ENCODE results near the gene CCL7.

Gene CCL7

GRCh38 chr17:34254146-34254545, 15.9 kb upstream of the CCL7 start:
- FAIRE-seq (no peak), DNase-seq (ENCODE audit: insufficient read length, low spot score) (no peak)
- TF ChIP-seq PAX5 (IDR thresholded peaks at IDR 0.05; ENCODE audit: insufficient read depth, low read length, severe bottlenecking) (no peak), POLR2A (IDR thresholded peaks at IDR 0.05; ENCODE audit: low read depth, low read length) (no peak), SPI1 (IDR thresholded peaks at IDR 0.05; ENCODE audit: low read depth, low read length) (no peak), TAF1 (IDR thresholded peaks at IDR 0.05; ENCODE audit: low read depth, low read length) (no peak)

GRCh38 chr17:34254651-34255380, 15.2 kb upstream of the CCL7 start, which contains the start of gene CCL2:
TSS of gene CCL2 (plus strand) at chr17:34255285. CDS start at chr17:34255350, 65 bp downstream.
- DNase-seq (ENCODE audit: insufficient read length, low spot score) (no peak), FAIRE-seq (no peak)
- TF ChIP-seq POU2F2 (IDR thresholded peaks at IDR 0.05; ENCODE audit: low read depth, low read length) (no peak), POLR2AphosphoS5 (IDR thresholded peaks at IDR 0.05; ENCODE audit: low read depth, low read length) (no peak), TAF1 (IDR thresholded peaks at IDR 0.05; ENCODE audit: low read depth, low read length) (no peak), PAX5 (IDR thresholded peaks at IDR 0.05; ENCODE audit: insufficient read depth, low read length, severe bottlenecking) (no peak), POLR2A (IDR thresholded peaks at IDR 0.05; ENCODE audit: low read depth, low read length) (no peak), SPI1 (IDR thresholded peaks at IDR 0.05; ENCODE audit: low read depth, low read length) (no peak)

GRCh38 chr17:34255381-34255732, 14.7 kb upstream of the CCL7 start:
- FAIRE-seq: no peak
- no peak for DNase-seq (ENCODE audit: insufficient read length, low spot score)
- TF ChIP-seq POU2F2 (IDR thresholded peaks at IDR 0.05; ENCODE audit: low read depth, low read length) (no peak), TAF1 (IDR thresholded peaks at IDR 0.05; ENCODE audit: low read depth, low read length) (no peak), PAX5 (IDR thresholded peaks at IDR 0.05; ENCODE audit: insufficient read depth, low read length, severe bottlenecking) (no peak), POLR2A (IDR thresholded peaks at IDR 0.05; ENCODE audit: low read depth, low read length) (no peak), POLR2AphosphoS5 (IDR thresholded peaks at IDR 0.05; ENCODE audit: low read depth, low read length) (no peak), SPI1 (IDR thresholded peaks at IDR 0.05; ENCODE audit: low read depth, low read length) (no peak)

DNA sequence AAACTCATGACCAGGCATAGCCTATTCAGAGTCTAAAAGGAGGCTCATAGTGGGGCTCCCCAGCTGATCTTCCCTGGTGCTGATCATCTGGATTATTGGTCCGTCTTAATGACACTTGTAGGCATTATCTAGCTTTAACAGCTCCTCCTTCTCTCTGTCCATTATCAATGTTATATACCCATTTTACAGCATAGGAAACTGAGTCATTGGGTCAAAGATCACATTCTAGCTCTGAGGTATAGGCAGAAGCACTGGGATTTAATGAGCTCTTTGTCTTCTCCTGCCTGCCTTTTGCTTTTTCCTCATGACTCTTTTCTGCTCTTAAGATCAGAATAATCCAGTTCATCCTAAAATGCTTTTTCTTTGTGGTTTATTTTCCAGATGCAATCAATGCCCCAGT, 14.2 kb upstream of the CCL7 start:
- FAIRE-seq (no peak), DNase-seq (ENCODE audit: insufficient read length, low spot score) (no peak)
- no peak for TF ChIP-seq TAF1 (IDR thresholded peaks at IDR 0.05; ENCODE audit: low read depth, low read length)
- no peak for TF ChIP-seq SPI1 (IDR thresholded peaks at IDR 0.05; ENCODE audit: low read depth, low read length)
- TF ChIP-seq PAX5 (IDR thresholded peaks at IDR 0.05; ENCODE audit: insufficient read depth, low read length, severe bottlenecking): no peak
- no peak for TF ChIP-seq POU2F2 (IDR thresholded peaks at IDR 0.05; ENCODE audit: low read depth, low read length)

DNA sequence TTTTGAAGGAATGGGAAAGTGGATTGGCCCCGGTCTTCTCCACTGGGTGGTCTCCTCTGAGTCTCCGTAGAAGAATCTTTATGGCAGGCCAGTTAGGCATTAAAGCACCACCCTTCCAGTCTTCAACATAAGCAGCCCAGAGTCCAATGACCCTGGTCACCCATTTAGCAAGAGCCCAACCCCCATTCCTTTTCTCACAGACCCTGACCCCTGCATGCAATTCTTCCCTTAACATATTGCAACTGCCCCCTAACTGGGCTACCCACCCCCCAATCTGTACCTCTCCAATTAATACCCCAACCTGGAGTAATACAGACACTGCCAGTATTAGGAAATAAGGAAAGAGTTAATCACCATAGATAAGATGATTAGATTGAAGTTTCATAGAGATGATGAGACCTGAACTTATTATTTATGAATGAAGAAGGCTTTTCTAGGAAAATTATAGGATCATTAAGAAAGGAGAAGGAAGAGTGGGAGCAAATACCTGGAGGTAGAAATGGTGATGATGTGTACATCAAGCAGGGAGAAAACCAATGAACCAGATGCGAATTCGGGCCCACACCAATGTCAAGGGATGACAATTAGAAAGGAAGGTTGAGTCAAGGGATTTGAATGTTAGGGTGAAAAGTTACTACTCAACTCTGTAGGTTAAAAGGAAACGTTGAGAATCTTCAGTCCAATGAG, 12.6 kb upstream of the CCL7 start:
- no peak for TF ChIP-seq POLR2AphosphoS5 (IDR thresholded peaks at IDR 0.05; ENCODE audit: low read depth, low read length)
- no peak for TF ChIP-seq SPI1 (IDR thresholded peaks at IDR 0.05; ENCODE audit: low read depth, low read length)
- TF ChIP-seq POU2F2 (IDR thresholded peaks at IDR 0.05; ENCODE audit: low read depth, low read length): no peak
- no peak for TF ChIP-seq TAF1 (IDR thresholded peaks at IDR 0.05; ENCODE audit: low read depth, low read length)
- no peak for TF ChIP-seq POLR2A (IDR thresholded peaks at IDR 0.05; ENCODE audit: low read depth, low read length)
- TF ChIP-seq PAX5 (IDR thresholded peaks at IDR 0.05; ENCODE audit: insufficient read depth, low read length, severe bottlenecking): no peak
- FAIRE-seq: no peak
- DNase-seq (ENCODE audit: insufficient read length, low spot score): no peak

DNA sequence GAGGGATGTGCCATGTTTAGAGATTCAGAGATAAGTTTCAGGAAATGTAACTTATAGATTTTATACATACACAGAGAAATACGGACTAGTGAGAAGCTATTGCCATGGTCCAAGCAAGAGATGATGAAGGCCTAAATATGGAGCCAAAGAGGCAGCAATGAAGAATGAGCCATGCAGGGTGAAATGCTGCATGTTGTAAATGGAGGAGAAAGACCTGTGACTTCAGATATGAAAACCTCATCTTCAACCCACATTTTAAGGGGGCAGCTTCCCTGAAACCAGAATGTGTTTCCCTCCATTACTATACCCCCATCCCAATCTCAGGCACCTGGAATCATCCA, 12.1 kb upstream of the CCL7 start:
- no peak for FAIRE-seq
- TF ChIP-seq POU2F2 (IDR thresholded peaks at IDR 0.05; ENCODE audit: low read depth, low read length): no peak
- no peak for TF ChIP-seq POLR2A (IDR thresholded peaks at IDR 0.05; ENCODE audit: low read depth, low read length)
- no peak for TF ChIP-seq SPI1 (IDR thresholded peaks at IDR 0.05; ENCODE audit: low read depth, low read length)
- TF ChIP-seq PAX5 (IDR thresholded peaks at IDR 0.05; ENCODE audit: insufficient read depth, low read length, severe bottlenecking): no peak
- no peak for TF ChIP-seq TAF1 (IDR thresholded peaks at IDR 0.05; ENCODE audit: low read depth, low read length)
- no peak for TF ChIP-seq POLR2AphosphoS5 (IDR thresholded peaks at IDR 0.05; ENCODE audit: low read depth, low read length)

DNA sequence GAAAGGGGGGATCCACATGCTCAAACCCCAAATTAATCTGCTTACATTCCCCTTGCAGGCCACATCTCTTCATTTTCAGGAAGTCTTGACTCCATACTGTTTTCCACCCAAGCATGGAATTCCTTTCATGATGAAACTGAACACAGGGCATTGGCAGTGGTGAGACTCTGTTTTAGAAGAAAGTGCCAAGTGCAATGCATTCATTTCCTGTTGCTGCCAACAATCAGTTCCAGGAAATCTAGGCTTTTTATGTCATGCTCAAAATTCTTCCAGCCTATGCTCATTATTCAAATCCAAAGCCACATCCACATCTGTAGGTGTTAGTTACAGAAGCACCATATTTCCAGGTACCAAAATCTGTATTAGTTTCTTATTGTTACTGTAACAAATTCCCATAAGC, 10.9 kb upstream of the CCL7 start:
- TF ChIP-seq SPI1 (IDR thresholded peaks at IDR 0.05; ENCODE audit: low read depth, low read length) (no peak), PAX5 (IDR thresholded peaks at IDR 0.05; ENCODE audit: insufficient read depth, low read length, severe bottlenecking) (no peak), POLR2A (IDR thresholded peaks at IDR 0.05; ENCODE audit: low read depth, low read length) (no peak), POU2F2 (IDR thresholded peaks at IDR 0.05; ENCODE audit: low read depth, low read length) (no peak), POLR2AphosphoS5 (IDR thresholded peaks at IDR 0.05; ENCODE audit: low read depth, low read length) (no peak), TAF1 (IDR thresholded peaks at IDR 0.05; ENCODE audit: low read depth, low read length) (no peak)
- no peak for FAIRE-seq
- DNase-seq (ENCODE audit: insufficient read length, low spot score): no peak

More for the DNA sequence above, 12.1 kb upstream of the CCL7 start:
- no peak for DNase-seq (ENCODE audit: insufficient read length, low spot score)

GRCh38 chr17:34260861-34261260, 9.2 kb upstream of the CCL7 start:
- DNase-seq (ENCODE audit: insufficient read length, low spot score): no peak
- FAIRE-seq: no peak
- TF ChIP-seq POLR2AphosphoS5 (IDR thresholded peaks at IDR 0.05; ENCODE audit: low read depth, low read length): no peak
- no peak for TF ChIP-seq POU2F2 (IDR thresholded peaks at IDR 0.05; ENCODE audit: low read depth, low read length)
- TF ChIP-seq PAX5 (IDR thresholded peaks at IDR 0.05; ENCODE audit: insufficient read depth, low read length, severe bottlenecking): no peak
- no peak for TF ChIP-seq POLR2A (IDR thresholded peaks at IDR 0.05; ENCODE audit: low read depth, low read length)

- TF ChIP-seq SPI1 (IDR thresholded peaks at IDR 0.05; ENCODE audit: low read depth, low read length) (no peak), POLR2AphosphoS5 (IDR thresholded peaks at IDR 0.05; ENCODE audit: low read depth, low read length) (no peak), PAX5 (IDR thresholded peaks at IDR 0.05; ENCODE audit: insufficient read depth, low read length, severe bottlenecking) (no peak), TAF1 (IDR thresholded peaks at IDR 0.05; ENCODE audit: low read depth, low read length) (no peak), POLR2A (IDR thresholded peaks at IDR 0.05; ENCODE audit: low read depth, low read length) (no peak), POU2F2 (IDR thresholded peaks at IDR 0.05; ENCODE audit: low read depth, low read length) (no peak)
- DNase-seq (ENCODE audit: insufficient read length, low spot score) (no peak), FAIRE-seq (no peak)
Measured at GRCh38 chr17:34261568-34262337, 8.3 kb upstream of the CCL7 start.

Measured in GM12891 (cell line).